ENCODE data around the gene CELA2B. TPM values are rescaled to one million over a fixed set of nuclear protein-coding genes. Genes with fewer than 3 reads are reported as not detected.
A peak's percentile ranks its signal among the peaks of the same experiment; 100 is the strongest.

Gene CELA2B
- total RNA-seq, 1 donor from 2014 or later, result not detected

GRCh38 chr1:15506831-15507230, 30.9 kb downstream of the CELA2B start:
- intact Hi-C loops (cut with DNase I), result no loop called here
- no peaks in the 10 kb centered on the region for H3K27me3 ChIP-seq
- no peak for DNase-seq (ENCODE audit: low spot score in 2 of 2)
- H3K4me3 ChIP-seq, result no peak overlapping the region
- TF ChIP-seq, protein P1, sequence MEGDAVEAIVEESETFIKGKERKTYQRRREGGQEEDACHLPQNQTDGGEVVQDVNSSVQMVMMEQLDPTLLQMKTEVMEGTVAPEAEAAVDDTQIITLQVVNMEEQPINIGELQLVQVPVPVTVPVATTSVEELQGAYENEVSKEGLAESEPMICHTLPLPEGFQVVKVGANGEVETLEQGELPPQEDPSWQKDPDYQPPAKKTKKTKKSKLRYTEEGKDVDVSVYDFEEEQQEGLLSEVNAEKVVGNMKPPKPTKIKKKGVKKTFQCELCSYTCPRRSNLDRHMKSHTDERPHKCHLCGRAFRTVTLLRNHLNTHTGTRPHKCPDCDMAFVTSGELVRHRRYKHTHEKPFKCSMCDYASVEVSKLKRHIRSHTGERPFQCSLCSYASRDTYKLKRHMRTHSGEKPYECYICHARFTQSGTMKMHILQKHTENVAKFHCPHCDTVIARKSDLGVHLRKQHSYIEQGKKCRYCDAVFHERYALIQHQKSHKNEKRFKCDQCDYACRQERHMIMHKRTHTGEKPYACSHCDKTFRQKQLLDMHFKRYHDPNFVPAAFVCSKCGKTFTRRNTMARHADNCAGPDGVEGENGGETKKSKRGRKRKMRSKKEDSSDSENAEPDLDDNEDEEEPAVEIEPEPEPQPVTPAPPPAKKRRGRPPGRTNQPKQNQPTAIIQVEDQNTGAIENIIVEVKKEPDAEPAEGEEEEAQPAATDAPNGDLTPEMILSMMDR (IDR thresholded peaks at IDR 0.05), result no peak
- H3K4me1 ChIP-seq, result no peaks in the 10 kb centered on the region
- H3K9me3 ChIP-seq, result no peaks in the 10 kb centered on the region
- no peak overlapping the region for H3K27ac ChIP-seq
- H3K36me3 ChIP-seq, result peaks cover 32 to 34% of the 10 kb centered on the region in 2 donors

DNA sequence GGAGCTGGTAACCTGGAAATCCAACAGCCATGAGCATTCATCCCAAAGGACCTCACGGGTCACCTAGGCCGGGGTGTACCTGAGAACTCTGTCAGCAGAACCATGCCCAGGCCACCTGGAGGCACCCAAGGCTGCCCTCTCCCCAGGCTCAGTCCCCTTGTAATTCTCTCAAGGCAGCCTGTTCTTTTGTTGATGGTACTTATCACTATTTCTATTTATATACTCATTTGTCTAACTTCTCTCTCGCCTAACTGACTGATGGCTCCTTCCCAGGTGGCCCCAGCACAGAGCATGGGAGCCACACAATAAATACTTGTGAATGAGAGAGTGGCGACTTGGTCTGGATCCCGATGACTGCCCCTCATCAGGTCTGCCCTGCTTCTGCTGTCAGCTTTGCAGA, 31.4 kb downstream of the CELA2B start:
- Histone ChIP-seq H3K27me3 (no peaks in the 10 kb centered on the region), H3K9me3 (no peaks in the 10 kb centered on the region), H3K4me3 (no peak overlapping the region), H3K27ac (no peak overlapping the region), H3K4me1 (no peaks in the 10 kb centered on the region), H3K36me3 (peaks cover 29 to 34% of the 10 kb centered on the region in 2 donors)
- TF ChIP-seq, protein P1 (IDR thresholded peaks at IDR 0.05), result no peak
- intact Hi-C loops (cut with DNase I), result no loop called here
- no peak for DNase-seq (ENCODE audit: low spot score in 2 of 2)

- intact Hi-C loops (cut with DNase I), result no loop called here
- H3K4me3 ChIP-seq, result no peak overlapping the region
- no peaks in the 10 kb centered on the region for H3K4me1 ChIP-seq
- DNase-seq (ENCODE audit: low spot score in 2 of 2), result peak in 1 of 2 donors; percentile 38
- H3K36me3 ChIP-seq, result peaks cover 24 to 36% of the 10 kb centered on the region in 2 donors
- H3K27me3 ChIP-seq, result no peaks in the 10 kb centered on the region
- TF ChIP-seq, protein P1 (IDR thresholded peaks at IDR 0.05), result no peak
- H3K9me3 ChIP-seq, result no peaks in the 10 kb centered on the region
- no peak overlapping the region for H3K27ac ChIP-seq
Measured at GRCh38 chr1:15508700-15509487, 33.0 kb downstream of the CELA2B start.

- Histone ChIP-seq H3K4me1 (no peaks in the 10 kb centered on the region), H3K4me3 (no peak overlapping the region), H3K9me3 (no peaks in the 10 kb centered on the region), H3K27ac (no peak overlapping the region), H3K27me3 (no peaks in the 10 kb centered on the region), H3K36me3 (peaks cover 25 to 34% of the 10 kb centered on the region in 2 donors)
- intact Hi-C loops (cut with DNase I), result no loop called here
- DNase-seq (ENCODE audit: low spot score in 2 of 2), result peak in 1 of 2 donors; percentile 19
- TF ChIP-seq, protein P1 (IDR thresholded peaks at IDR 0.05), result no peak
Measured at GRCh38 chr1:15509586-15509985, 33.7 kb downstream of the CELA2B start.

DNA sequence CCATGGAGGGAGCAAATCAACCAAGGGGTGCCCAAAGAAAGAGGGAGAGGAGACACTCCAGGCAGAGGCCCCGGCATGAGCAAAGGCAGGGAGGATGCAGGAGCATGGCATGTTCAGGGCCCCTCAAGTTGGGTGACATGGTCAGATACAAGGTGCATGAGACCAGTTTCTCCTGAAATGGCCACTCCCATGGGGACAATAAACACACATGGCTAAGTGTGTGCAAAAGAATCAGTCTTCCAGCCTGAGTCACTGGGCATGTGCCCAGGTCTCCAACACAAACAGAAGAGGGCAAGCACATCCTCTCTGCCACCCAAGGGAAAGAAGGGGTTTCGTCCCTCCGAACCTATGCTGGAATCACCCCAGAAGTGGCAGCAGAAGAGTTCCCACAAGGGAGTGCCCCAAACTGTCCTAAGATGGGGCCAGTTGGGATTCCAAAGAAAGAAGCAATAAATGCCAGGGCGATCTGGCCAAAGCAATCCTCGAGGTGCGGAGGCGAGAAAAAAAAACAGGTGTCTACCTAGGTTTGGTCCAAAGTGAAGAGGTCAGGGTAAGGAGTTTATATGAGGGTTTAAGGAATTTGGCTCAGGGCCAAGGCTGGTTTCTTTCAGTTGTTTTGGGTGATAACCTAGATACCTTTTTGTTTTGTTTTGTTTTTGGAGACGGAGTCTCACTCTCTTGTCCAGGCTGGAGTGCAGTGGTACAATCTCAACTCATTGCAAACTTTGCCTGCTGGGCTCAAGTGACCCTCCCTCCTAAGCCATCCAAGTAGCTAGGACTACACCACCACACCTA, 34.9 kb downstream of the CELA2B start:
- H3K9me3 ChIP-seq, result no peaks in the 10 kb centered on the region
- H3K27me3 ChIP-seq, result no peaks in the 10 kb centered on the region
- H3K4me1 ChIP-seq, result no peaks in the 10 kb centered on the region
- TF ChIP-seq, protein P1 (IDR thresholded peaks at IDR 0.05), result no peak
- H3K4me3 ChIP-seq, result no peak overlapping the region
- peaks cover 14 to 24% of the 10 kb centered on the region in 2 donors for H3K36me3 ChIP-seq
- no peak overlapping the region for H3K27ac ChIP-seq
- intact Hi-C loops (cut with DNase I), result no loop called here
- DNase-seq (ENCODE audit: low spot score in 2 of 2), result peak in 1 of 2 donors; percentile 48
